Activated CD8-positive, alpha-beta memory T cell treated with anti-CD3 and anti-CD28 coated beads, Interleukin-2, amount 50 U/mL, for 24 hours (primary cell): ENCODE measurements around the gene KCNMA1.
"Not testable (repeated sequence)": the region's sequence is repeated elsewhere in the genome, so short reads cannot be mapped to it uniquely, and the experiment has no call there.

ENCODE experiments used
- DNase-seq: peaks from one replicate; pipeline ENCODE4 v3.0.0-alpha.2; 2020; ENCODE audit errors: extremely low read depth

Gene KCNMA1

GRCh38 chr10:77398986-77399755, 238.4 kb downstream of the KCNMA1 start:
- no peak for DNase-seq

- no peak for DNase-seq
Observed at GRCh38 chr10:77398558-77398957, 239.1 kb downstream of the KCNMA1 start.

- DNase-seq = no peak
Observed at GRCh38 chr10:77397103-77397502, 240.5 kb downstream of the KCNMA1 start.

DNA sequence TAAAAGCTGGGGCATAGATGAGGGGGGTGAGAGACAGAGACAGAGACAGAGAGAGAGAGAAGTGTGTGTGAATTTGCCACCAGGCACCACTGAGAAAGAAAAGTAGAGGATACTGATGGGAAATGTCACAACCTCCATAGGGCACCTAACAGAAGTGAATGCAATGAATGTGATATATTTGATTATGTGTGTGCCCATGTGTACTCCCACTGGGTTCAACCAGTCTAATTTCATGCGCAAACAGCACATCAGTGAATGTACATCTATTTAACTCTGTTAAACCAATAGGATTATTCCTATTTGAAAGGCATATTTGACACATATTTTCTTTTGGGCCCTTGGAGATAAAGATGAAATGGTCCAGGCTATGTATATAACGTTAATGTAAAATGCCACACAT, 241.3 kb downstream of the KCNMA1 start:
- no peak for DNase-seq

DNA sequence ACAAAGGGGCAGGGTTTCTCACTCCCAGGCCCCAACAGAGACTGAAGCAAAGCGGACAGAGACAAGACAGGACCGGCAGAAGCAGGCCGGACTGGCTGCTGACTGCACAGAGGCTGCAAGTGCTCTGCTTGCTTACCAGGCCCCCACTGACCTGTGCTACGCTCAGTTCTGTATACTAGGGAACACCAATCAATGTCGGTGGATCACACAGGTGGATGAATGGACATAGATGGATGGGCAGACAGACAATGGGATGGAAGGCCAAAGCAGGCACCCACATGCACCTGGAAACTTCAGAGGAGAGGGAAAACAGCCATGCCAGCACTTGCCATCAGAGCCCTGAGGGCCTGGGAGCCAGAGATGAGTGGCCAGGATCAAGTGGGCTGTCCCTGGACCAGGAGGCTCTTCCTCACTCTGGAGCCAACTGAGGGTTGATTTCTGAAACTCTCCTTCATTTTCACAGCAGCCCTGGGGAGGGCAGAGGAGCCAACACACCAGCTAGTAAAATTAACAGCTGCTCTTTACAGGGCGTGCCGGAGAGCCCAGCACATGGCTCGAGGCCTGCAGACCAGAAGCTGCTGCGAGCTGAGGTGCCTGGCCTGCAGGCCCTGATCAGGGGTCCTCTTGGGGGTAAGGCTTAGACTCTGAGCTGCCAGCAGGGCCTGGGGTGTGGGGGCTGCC, 243.6 kb downstream of the KCNMA1 start:
- DNase-seq = no peak

- DNase-seq = no peak
Observed at GRCh38 chr10:77393411-77393810, 244.2 kb downstream of the KCNMA1 start.

DNA sequence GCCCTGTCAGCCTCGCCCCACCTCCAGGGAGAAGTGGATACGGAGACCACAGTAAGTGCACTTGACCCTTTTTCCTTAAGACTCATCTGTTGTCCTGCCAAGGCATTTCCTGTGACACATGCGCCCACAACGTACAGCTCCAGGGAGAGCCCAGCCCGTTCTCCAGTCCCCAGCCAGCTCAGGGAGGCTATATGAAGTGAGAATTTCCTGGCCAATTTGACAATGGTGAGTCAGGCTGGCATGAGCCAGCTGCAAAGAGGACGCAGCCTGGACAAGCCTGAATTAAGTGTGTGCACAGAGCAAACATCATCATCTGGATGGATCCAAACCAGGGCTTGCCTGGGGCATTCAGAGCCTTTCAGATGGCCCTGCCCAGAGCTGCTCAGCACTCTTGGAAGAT, 244.8 kb downstream of the KCNMA1 start:
- no peak for DNase-seq

DNA sequence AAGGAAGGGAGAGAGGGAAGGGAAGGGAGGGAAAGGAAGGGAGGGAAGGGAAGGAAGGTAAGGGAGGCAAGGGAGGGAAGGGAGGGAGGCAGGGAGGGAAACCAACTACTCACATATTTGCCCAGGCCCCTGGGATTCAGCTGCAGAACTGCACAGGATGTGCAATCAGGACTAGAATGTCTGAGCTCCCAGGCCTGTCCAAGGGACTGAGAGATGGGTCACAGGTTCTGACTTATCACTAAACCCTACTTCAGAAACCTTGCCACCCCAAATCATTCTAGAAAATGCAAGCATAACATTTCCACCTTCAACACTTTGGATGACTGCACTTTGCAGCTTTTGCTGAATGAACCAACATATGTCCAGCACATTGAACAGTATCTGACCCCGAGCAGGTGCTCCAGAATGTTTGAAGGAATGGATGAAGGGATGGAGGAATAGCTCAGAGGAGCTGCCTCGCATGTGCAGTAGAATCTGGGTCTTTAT, 245.3 kb downstream of the KCNMA1 start:
- no peak for DNase-seq

DNA sequence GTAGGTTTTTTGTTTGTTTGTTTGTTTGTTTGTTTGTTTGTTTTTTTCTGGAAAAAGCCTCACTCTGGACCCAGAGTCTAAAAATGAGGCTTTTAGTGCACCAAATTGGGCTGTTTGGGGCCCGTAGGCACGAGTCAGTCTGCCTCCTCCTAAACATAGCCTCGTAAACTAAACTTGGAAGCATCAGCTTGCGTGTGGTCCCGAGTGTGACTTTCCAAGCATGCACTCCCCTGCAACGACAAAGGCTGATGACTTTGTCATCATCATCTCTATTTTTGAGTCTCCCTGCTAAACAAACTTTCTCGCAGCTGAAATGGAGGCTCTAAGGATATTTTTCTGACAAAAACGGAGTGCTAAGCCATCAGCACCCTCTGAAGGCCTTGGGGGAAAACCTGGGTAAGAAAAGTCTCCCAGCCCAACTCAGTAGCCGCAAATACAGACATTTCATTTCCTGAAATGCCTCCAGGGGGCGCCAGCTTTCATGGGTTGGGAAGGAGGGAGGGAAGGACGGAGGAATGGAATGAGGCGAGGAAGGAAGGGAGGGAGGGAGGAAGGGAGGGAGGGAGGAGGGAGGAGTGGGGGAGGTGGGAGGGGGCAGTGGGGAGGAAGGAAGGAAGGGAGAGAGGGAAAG, 245.9 kb downstream of the KCNMA1 start:
- no peak for DNase-seq

GRCh38 chr10:77390481-77390891, 247.1 kb downstream of the KCNMA1 start:
- no peak for DNase-seq

- no peak for DNase-seq
Observed at GRCh38 chr10:77388571-77389100, 249.0 kb downstream of the KCNMA1 start.

- not testable (repeated sequence) for DNase-seq
Observed at GRCh38 chr10:77387701-77388100, 249.9 kb downstream of the KCNMA1 start.

GRCh38 chr10:77387247-77387646, 250.4 kb downstream of the KCNMA1 start:
- DNase-seq = no peak

DNA sequence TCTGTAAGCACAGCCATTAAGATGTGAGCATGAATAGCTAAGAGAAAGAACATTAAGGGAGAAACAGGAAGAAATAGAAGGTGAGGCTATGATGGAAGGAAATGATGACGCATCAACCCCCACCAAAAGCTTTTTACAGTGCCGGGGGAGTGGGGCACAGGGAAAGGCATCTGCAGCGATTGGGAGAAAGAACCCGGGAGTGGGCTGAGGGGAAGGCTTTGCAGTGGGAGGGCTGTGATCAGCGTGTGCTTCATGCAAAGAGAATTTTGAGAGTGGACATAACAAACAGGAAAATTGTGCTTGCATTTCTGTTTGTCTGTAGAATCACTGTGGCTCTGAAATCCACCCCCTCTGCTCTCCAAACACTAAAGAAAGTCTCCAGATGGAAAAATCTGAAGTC, 250.8 kb downstream of the KCNMA1 start:
- no peak for DNase-seq

DNA sequence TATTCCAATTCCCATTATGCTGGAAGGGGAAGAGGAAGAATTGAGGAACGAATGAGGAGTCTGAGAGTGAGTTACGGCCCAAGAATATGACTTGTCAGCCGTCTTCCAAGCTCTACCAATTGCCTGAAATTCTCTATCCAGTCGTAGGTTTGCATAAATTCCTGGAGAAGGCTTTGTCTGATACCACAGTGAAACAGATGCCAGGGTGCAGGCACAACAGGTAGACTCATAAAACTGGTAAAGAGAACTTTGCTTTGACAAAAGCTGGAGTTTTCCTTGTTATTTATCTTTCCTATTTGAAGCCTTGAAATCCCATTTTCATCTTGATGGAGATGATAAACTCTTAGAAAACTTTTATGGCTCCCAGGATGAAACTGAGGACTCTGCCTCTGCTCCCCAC, 251.2 kb downstream of the KCNMA1 start:
- no peak for DNase-seq

- no peak for DNase-seq
Observed at GRCh38 chr10:77385315-77385714, 252.3 kb downstream of the KCNMA1 start.

- no peak for DNase-seq
Observed at GRCh38 chr10:77383861-77384553, 253.6 kb downstream of the KCNMA1 start.

DNA sequence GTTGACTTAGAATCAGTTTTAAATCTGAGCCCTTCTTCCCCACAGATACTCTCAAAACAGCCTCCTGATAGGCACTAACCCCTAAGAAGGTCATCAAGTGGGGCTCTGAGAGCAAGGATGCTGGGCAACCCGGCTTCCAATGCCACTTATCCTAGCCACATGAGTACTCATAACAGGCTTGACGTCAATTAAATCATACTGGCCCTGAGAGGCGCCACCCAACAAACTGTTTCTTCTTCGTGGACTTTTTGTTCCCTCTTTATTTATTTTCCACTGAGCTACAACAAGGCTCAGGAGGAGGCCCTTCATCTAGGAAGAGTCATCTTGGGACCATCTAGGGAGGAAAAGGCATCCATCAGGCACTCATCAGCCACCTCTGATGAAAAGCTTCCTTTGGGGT, 255.9 kb downstream of the KCNMA1 start:
- no peak for DNase-seq

GRCh38 chr10:77380723-77381122, 256.9 kb downstream of the KCNMA1 start:
- no peak for DNase-seq

DNA sequence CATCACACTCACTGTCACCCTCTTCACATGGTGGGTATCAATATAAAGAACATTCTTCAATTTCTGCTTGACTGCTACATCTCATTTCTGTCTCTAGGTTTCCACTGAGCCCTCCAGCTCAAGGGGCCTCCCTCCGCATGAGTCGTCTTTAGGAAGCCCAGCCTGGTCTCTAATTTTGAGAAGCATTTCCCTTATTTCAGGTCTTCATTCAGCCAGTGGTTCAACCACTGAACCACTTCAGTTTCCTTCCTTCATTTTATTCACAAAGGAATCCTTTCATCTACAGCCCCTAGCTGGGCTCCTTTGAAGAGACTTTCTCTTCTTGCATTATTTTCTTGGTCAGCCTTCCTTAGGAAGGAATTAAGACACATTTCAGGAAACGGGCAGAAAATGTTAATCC, 257.4 kb downstream of the KCNMA1 start:
- no peak for DNase-seq

DNA sequence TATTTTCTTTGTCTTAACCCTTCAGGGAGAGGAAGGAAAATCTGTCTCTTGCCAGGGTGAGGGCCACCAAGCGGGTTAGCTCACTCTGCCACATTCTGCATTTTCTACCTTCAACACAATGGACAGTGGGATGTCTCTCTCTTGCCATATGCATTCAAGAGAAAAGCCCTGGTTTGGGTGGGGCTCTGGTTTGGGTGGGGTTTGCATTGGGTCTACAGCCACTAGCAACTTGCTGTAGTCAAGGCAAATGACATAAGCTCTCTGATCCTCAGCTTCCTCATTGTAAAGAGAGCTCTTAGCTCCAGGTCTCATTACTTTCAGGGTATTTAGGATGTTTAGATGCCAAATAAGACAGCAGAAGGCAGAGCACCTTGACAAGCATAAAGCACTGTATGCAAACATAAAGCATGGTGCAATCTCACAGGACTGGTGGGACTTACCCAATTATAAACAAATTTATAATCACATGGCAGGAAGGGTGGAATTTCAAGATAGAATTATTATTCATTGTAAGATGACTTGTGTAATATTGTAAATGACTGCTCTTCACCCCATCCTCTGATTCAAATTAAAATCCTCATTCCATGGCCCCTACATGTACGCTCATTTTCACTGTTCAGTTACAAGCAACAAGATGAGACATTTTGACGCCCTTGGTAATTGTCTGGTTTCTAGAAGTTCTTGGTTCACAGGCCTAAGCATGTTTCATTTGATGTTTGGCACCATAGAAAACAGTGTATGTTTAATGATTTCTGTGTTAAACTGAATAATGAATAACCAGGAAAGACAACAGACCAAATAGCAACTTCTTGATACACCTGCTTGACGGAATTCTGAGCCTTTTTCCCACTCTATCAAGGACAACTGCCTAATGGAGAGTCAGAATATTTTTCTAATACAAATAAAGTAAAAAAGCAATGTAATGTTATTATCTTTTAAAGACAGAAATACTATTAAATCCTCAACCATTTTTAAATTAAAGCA, 258.9 kb downstream of the KCNMA1 start:
- no peak for DNase-seq
